Activated CD4-positive, alpha-beta T cell treated with anti-CD3 and anti-CD28 coated beads, Interleukin-2, Interleukin-4, amounts not matched to agents 100 ng/mL and 50 ng/mL, durations not matched to agents 16 hours and 8 hours (primary cell): ENCODE results near the gene PCIF1.
"Not testable (repeated sequence)": the region's sequence is repeated elsewhere in the genome, so short reads cannot be mapped to it uniquely, and the experiment has no call there.

Experiments used
- DNase-seq: peaks from one replicate; pipeline ENCODE4 v3.0.0-alpha.2; 2020; ENCODE audit warnings: low spot score

PCIF1 gene

GRCh38 chr20:45934586-45935415 lies at the start of gene PCIF1:
Gene PCIF1, plus strand, starts transcription at chr20:45934683. Its CDS starts 4,317 bp downstream, at chr20:45939000.
- peak; percentile 98 for DNase-seq

GRCh38 chr20:45886590-45887345 lies 47.7 kb upstream of the PCIF1 start:
- no peak for DNase-seq

GRCh38 chr20:45887346-45887715 lies 47.2 kb upstream of the PCIF1 start, which contains the start of gene SPATA25:
Gene SPATA25, minus strand, starts transcription at chr20:45887622. Its CDS starts 32 bp downstream, at chr20:45887590.
- DNase-seq, result no peak

- no peak for DNase-seq
Measured at GRCh38 chr20:45888681-45889080, 45.8 kb upstream of the PCIF1 start.

- DNase-seq, result no peak
Measured at GRCh38 chr20:45890077-45890984, 44.2 kb upstream of the PCIF1 start.

- DNase-seq, result peak; percentile 88
Measured at GRCh38 chr20:45890985-45891983, 43.2 kb upstream of the PCIF1 start, which contains the start of the genes CTSA and NEURL2. Gene CTSA, plus strand, starts transcription at chr20:45891335. Its CDS starts 234 bp downstream, at chr20:45891569. Gene NEURL2, minus strand, starts transcription at chr20:45891208. Its CDS starts 217 bp downstream, at chr20:45890991.

GRCh38 chr20:45892049-45892825 lies 42.2 kb upstream of the PCIF1 start:
- DNase-seq, result no peak

- no peak for DNase-seq
Measured at GRCh38 chr20:45892828-45893500, 41.5 kb upstream of the PCIF1 start.

- no peak for DNase-seq
Measured at GRCh38 chr20:45893831-45894230, 40.7 kb upstream of the PCIF1 start.

GRCh38 chr20:45894797-45895196 lies 39.7 kb upstream of the PCIF1 start:
- DNase-seq, result no peak

- DNase-seq, result no peak
Measured at GRCh38 chr20:45896641-45897161, 37.8 kb upstream of the PCIF1 start.

- no peak for DNase-seq
Measured at GRCh38 chr20:45897289-45897688, 37.2 kb upstream of the PCIF1 start.

GRCh38 chr20:45897692-45898091 lies 36.8 kb upstream of the PCIF1 start:
- no peak for DNase-seq

- DNase-seq, result no peak
Measured at GRCh38 chr20:45898285-45898684, 36.2 kb upstream of the PCIF1 start.

- no peak for DNase-seq
Measured at GRCh38 chr20:45899046-45899835, 35.2 kb upstream of the PCIF1 start.

GRCh38 chr20:45901332-45901731 lies 33.2 kb upstream of the PCIF1 start:
- not testable (repeated sequence) for DNase-seq

- DNase-seq, result no peak
Measured at GRCh38 chr20:45902199-45902701, 32.2 kb upstream of the PCIF1 start.
